Panc1 (cell line): ENCODE results near the gene APLP2. TPM values are rescaled to one million over a fixed set of nuclear protein-coding genes. Genes with fewer than 3 reads are reported as not detected.

Source experiments
- ATAC-seq: fragments of 200-7000 bp; cut with Tn5 transposase; 2 replicates; pipeline ENCODE4 v1.9.1; 2020; ENCODE audit warnings: mild to moderate bottlenecking, moderate library complexity
- BruUV-seq: library from RNA; stranded (reverse); fragments of 400-500 nt; replicated peaks from 2 replicates; lab custom pipeline; 2021; lab: Mats Ljungman, UMichigan
- CTCF ChIA-PET: fragments of 300-600 bp; sonication (Branson Sonifier 250); formaldehyde crosslinking; loops from one replicate; lab custom pipeline; 2022; ENCODE audit warnings: antibody characterized with exemption; lab: Charles Lee
- POLR2A ChIA-PET: fragments of 300-600 bp; sonication (Branson Sonifier 250); formaldehyde crosslinking; loops from one replicate; lab custom pipeline; 2022; ENCODE audit warnings: antibody characterized with exemption; lab: Charles Lee
- DNase-seq: peaks from one replicate; pipeline ENCODE4 v3.0.0-alpha.2; 2010; ENCODE audit warnings: low read depth, low spot score
- H3K27ac ChIP-seq: 2 replicates; pipeline ENCODE4 v1.5.1; 2011; ENCODE audit warnings: mild to moderate bottlenecking, low read length, inconsistent platforms
- H3K27me3 ChIP-seq: fragments of 200-500 bp; sonication (Bioruptor generic); 2 replicates; pipeline ENCODE4 v1.6.0; 2014; ENCODE audit warnings: low read length, inconsistent platforms; ENCODE audit not compliant: control insufficient read depth, insufficient read depth
- H3K36me3 ChIP-seq: fragments of 200-500 bp; sonication (Bioruptor generic); 2 replicates; pipeline ENCODE4 v1.5.1; 2014; ENCODE audit warnings: inconsistent platforms, mild to moderate bottlenecking, low read length, moderate library complexity; ENCODE audit not compliant: control insufficient read depth, insufficient read depth
- H3K4me1 ChIP-seq: 2 replicates; pipeline ENCODE4 v1.5.1; 2011; ENCODE audit warnings: inconsistent platforms, mild to moderate bottlenecking, low read length, moderate library complexity; ENCODE audit not compliant: control insufficient read depth, insufficient read depth
- H3K4me3 ChIP-seq, 2 experiments: 2 replicates each; pipeline ENCODE4 v1.5.1; 2011 to 2012; ENCODE audit warnings: low read depth in 2 of 2, low read length in 2 of 2, mild to moderate bottlenecking in 2 of 2, inconsistent platforms in 1 of 2, moderate library complexity in 1 of 2
- H3K9me3 ChIP-seq: fragments of 200-500 bp; sonication (Bioruptor generic); 2 replicates; pipeline ENCODE4 v1.5.1; 2014; ENCODE audit warnings: low read depth, mild to moderate bottlenecking, inconsistent platforms, low read length, moderate library complexity; ENCODE audit not compliant: control insufficient read depth, insufficient read depth
- POLR2AphosphoS5 ChIP-seq: IDR thresholded peaks from 2 replicates; pipeline ENCODE4 v1.6.1; 2012; ENCODE audit warnings: mild to moderate bottlenecking, low read depth, low read length, moderate library complexity
- REST ChIP-seq, 2 experiments: IDR thresholded peaks; 2 replicates each; pipeline ENCODE4 v1.6.1; 2011 to 2012; ENCODE audit warnings: low read depth in 2 of 2, control low read depth in 1 of 2, low read length in 1 of 2, mild to moderate bottlenecking in 1 of 2, moderate library complexity in 1 of 2; ENCODE audit not compliant: insufficient read depth in 1 of 2
- SIN3A ChIP-seq: IDR thresholded peaks from 2 replicates; pipeline ENCODE4 v1.6.1; 2012; ENCODE audit warnings: low read depth, mild to moderate bottlenecking, low read length, moderate library complexity, borderline replicate concordance; ENCODE audit not compliant: insufficient read depth
- TCF7L2 ChIP-seq: IDR thresholded peaks from 2 replicates; pipeline ENCODE4 v1.6.1; 2011; ENCODE audit warnings: mild to moderate bottlenecking, low read depth, low read length, inconsistent platforms
- in situ Hi-C: cut with HindIII; loops from 2 replicates; pipeline ENCODE4 v1.10.0; 2016; ENCODE audit warnings: low sequenced_read_pairs, low pct_unique_long_range_greater_than_20kb
- intact Hi-C: fragments of 100-400 bp; cut with micrococcal nuclease; formaldehyde crosslinking; loops from one replicate; pipeline ENCODE4 v1.10.0; 2022; ENCODE audit not compliant: unreplicated experiment
- total RNA-seq: library from RNA; stranded (reverse); gene quantifications from one replicate; pipeline ENCODE4 v1.2.1, GENCODE V29; 2021; ENCODE audit not compliant: unreplicated experiment
- TF ChIP-seq, protein P1 (sequence below): fragments of 450-650 bp; IDR thresholded peaks from 2 replicates; pipeline ENCODE4 v1.5.1; 2017; ENCODE audit warnings: mild to moderate bottlenecking

The APLP2 gene
- total RNA-seq, 1 experiment from 2014 or later, result 589 TPM

- Histone ChIP-seq H3K4me3 (no peak overlapping the region), H3K4me1 (peaks cover 9% of the 10 kb centered on the region), H3K36me3 (peaks cover 12% of the 10 kb centered on the region; the same call in 1 of the 2 replicates), H3K27ac (no peak overlapping the region), H3K27me3 (no peaks in the 10 kb centered on the region), H3K9me3 (no peaks in the 10 kb centered on the region)
- intact Hi-C loops, result loop anchor here (5.0 kb wide), 1 partner anchor 227 kb away; no protein-coding TSS in a partner anchor
- DNase-seq, result no peak
- no TSS peak for BruUV-seq
- in situ Hi-C loops, result no loop called here
- no peak for ATAC-seq
- TF ChIP-seq, protein P1, sequence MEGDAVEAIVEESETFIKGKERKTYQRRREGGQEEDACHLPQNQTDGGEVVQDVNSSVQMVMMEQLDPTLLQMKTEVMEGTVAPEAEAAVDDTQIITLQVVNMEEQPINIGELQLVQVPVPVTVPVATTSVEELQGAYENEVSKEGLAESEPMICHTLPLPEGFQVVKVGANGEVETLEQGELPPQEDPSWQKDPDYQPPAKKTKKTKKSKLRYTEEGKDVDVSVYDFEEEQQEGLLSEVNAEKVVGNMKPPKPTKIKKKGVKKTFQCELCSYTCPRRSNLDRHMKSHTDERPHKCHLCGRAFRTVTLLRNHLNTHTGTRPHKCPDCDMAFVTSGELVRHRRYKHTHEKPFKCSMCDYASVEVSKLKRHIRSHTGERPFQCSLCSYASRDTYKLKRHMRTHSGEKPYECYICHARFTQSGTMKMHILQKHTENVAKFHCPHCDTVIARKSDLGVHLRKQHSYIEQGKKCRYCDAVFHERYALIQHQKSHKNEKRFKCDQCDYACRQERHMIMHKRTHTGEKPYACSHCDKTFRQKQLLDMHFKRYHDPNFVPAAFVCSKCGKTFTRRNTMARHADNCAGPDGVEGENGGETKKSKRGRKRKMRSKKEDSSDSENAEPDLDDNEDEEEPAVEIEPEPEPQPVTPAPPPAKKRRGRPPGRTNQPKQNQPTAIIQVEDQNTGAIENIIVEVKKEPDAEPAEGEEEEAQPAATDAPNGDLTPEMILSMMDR, result no peak
- no peak for TF ChIP-seq REST (IDR thresholded peaks at IDR 0.05; ENCODE audit: insufficient read depth in 1 of 2, low read depth in 2 of 2, low read length in 1 of 2)
- no peak for TF ChIP-seq TCF7L2
- TF ChIP-seq POLR2AphosphoS5, result no peak
- no peak for TF ChIP-seq SIN3A
- POLR2A ChIA-PET, result no interaction called here
- CTCF ChIA-PET, result no interaction called here
Observed at GRCh38 chr11:130148796-130149326, 79.2 kb downstream of the APLP2 start.

DNA sequence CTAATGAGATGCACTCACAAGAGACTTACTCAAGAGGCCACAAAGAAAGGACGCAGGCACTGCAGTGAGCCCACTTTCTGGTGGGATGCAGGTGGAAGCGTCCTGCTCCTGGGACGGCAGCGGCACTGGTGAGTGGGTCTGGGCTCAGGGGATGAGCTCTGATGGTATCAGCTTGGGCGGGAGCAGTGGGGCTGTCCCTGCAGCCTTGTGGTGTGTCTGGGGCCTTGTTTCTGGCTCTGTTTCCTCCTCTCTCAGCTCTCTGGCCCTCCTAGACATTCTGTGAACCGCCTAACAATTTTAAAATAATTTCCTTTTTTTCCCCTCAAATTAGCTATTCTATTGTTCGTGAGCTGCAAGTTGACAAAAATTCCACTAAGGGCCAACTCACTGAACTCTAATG, 81.1 kb downstream of the APLP2 start:
- no TSS peak for BruUV-seq
- H3K4me3 ChIP-seq, result no peak overlapping the region
- H3K27ac ChIP-seq, result no peak overlapping the region
- CTCF ChIA-PET, result no interaction called here
- no peaks in the 10 kb centered on the region for H3K9me3 ChIP-seq
- no peak for ATAC-seq
- H3K36me3 ChIP-seq, result no peaks in the 10 kb centered on the region
- no peak for TF ChIP-seq TCF7L2
- TF ChIP-seq SIN3A, result no peak
- TF ChIP-seq, protein P1, result no peak
- TF ChIP-seq POLR2AphosphoS5, result no peak
- in situ Hi-C loops, result no loop called here
- no peaks in the 10 kb centered on the region for H3K27me3 ChIP-seq
- peaks cover 9% of the 10 kb centered on the region for H3K4me1 ChIP-seq
- intact Hi-C loops, result no loop called here
- DNase-seq, result no peak
- POLR2A ChIA-PET, result no interaction called here
